HG03159 (cell line): Measurements from ENCODE around the gene METTL13.

Experiments used
- ATAC-seq: cut with Tn5 transposase; IDR thresholded peaks from one replicate; pipeline ENCODE4 v1.9.1; 2021; ENCODE audit warnings: mild to moderate bottlenecking, moderate library complexity; ENCODE audit not compliant: unreplicated experiment

The METTL13 gene

GRCh38 chr1:171844381-171844780, 62.9 kb downstream of the METTL13 start:
- ATAC-seq = no peak

GRCh38 chr1:171845998-171846397, 64.5 kb downstream of the METTL13 start:
- no peak for ATAC-seq
